Epithelial cell of esophagus (primary cell): ENCODE results near the gene TNNT2.

Experiments used
- DNase-seq: peaks from one replicate; pipeline ENCODE4 v3.0.0; 2010; ENCODE audit warnings: low read depth
- H3K4me3 ChIP-seq: 2 replicates; pipeline ENCODE4 v1.5.1; 2011; ENCODE audit warnings: mild to moderate bottlenecking, low read length, control low read depth
- CTCF ChIP-seq: IDR thresholded peaks from 2 replicates; pipeline ENCODE4 v1.5.1; 2011; ENCODE audit warnings: low read depth, mild to moderate bottlenecking, low read length, control low read depth, inconsistent platforms; ENCODE audit not compliant: insufficient read depth; ENCODE audit errors: missing control alignments

TNNT2 gene

GRCh38 chr1:201384406-201384782, 6.9 kb upstream of the TNNT2 start:
- no peak for DNase-seq
- no peak for TF ChIP-seq CTCF
- no peak overlapping the region for H3K4me3 ChIP-seq

- peak; percentile 84 for DNase-seq
- TF ChIP-seq CTCF: no peak
- no peak overlapping the region for H3K4me3 ChIP-seq
These were observed 6.3 kb upstream of the TNNT2 start for GRCh38 chr1:201383647-201384405.

- no peak for TF ChIP-seq CTCF
- no peak overlapping the region for H3K4me3 ChIP-seq
- DNase-seq: peak; percentile 34
These were observed 3.6 kb upstream of the TNNT2 start for GRCh38 chr1:201381130-201381529.

- no peak overlapping the region for H3K4me3 ChIP-seq
- TF ChIP-seq CTCF: no peak
- DNase-seq: no peak
These were observed 2.3 kb upstream of the TNNT2 start for GRCh38 chr1:201379733-201380242.

GRCh38 chr1:201378804-201379203, 1.3 kb upstream of the TNNT2 start:
- DNase-seq: no peak
- H3K4me3 ChIP-seq: no peak overlapping the region
- TF ChIP-seq CTCF: no peak

GRCh38 chr1:201376464-201377374, 761 bp downstream of the TNNT2 start:
- peak; percentile 75 for TF ChIP-seq CTCF
- peak; percentile 69 for DNase-seq
- no peak overlapping the region for H3K4me3 ChIP-seq

GRCh38 chr1:201376107-201376463, 1.4 kb downstream of the TNNT2 start:
- DNase-seq: no peak
- no peak overlapping the region for H3K4me3 ChIP-seq
- no peak for TF ChIP-seq CTCF
